ENCODE data around the gene SLC1A7.
A peak's percentile ranks its signal among the peaks of the same experiment; 100 is the strongest.

Gene SLC1A7

DNA sequence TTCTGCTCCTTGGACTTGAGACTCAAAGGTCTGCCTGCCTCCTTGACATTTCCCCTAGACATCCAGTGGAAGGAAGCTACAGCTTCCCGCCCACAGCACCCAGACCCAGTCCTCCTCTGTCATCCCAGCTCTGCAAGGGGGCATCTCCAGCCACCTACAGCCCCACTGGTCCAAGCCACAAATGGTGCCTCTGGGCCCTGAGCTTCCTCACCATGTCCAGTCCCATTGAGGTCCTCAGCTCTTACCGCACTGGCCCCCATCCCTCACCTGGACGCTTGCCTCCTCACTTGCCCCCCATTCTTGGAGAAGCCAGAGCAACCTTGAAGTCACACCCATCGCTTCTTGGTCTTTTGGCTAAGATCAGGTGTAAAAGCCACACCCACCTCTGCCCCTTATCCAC, 67.2 kb downstream of the SLC1A7 start:
- DNase-seq = no peak

DNA sequence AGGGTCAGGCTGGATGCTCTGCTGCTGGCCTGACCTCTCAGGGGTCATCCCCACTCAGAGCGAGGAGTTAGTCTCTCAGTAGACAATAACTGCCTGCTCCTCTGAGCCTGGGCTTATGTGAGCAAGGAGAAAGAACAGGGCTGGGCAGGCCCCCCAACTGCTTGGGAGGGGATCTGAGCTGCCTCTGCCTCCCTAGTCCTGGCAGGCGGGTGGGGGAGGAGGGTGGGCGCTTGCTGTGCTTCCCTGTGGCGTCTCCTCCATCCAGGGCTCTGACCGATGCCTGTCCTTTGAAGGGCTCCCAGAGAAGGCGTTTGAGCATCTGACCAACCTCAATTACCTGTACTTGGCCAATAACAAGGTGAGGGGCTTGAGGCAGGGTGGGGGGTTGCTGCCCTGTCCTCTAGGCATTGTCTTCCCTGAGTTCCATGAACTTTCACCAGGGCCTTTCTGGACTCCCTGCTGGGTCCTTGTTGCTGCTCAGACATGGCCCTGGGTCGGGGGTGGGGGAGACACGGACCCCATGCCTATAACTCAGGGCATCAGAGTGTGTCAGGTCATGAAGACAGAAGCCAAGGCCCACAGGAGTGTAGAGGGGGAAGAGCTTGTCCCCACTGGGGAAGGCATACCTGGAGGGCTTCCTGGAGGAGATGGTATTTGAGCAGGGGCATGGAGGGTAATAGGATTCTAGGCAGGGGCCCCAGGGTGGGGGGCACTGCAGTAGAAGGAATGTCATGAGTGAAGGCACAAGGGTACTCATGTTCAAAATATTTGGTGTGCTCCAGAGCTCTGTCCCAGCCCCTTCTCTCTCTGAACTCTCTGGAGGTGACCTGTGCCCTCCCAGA, 67.9 kb downstream of the SLC1A7 start:
- DNase-seq = no peak

DNA sequence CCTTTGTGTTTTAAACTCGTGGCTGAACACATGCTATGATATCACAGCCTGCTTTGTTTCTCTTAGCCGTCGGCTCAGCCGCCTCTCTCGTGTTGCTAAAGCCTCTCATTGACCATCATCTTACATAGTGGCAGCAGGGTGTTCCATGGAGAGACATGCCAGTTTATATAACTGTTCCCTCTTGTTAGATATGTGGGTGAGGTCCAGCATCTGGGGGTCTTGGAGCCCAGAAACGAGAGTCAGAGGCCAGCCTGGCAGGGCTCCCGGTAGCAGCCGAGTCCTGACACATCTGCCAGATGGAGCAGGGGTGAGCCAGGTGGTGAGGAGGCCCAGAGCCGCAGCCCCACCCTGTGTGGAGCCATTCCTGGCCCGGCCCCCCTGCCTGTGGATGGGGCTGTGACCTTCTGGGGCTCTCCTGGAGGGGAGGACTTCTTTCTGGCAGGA, 68.5 kb downstream of the SLC1A7 start:
- no peak for DNase-seq

DNA sequence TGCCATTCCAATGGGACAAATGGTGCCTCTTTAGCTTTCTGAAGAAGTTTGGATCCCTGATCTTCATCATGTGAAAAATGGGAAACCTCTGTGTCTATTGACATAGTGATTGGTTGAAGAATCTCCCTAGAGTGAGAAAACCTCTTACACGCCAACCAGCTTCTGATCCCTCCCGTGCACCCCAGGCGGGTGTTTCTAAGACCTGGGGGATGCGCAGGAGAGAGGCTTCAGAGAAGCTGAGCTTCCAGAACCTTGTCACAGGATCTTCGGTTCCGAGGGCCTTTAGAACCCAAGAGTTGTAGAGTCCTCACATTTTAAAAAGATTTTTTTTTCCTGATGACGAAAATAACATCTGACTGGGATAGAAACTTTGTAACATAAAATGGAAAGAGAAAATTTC, 69.2 kb downstream of the SLC1A7 start:
- DNase-seq = no peak

DNA sequence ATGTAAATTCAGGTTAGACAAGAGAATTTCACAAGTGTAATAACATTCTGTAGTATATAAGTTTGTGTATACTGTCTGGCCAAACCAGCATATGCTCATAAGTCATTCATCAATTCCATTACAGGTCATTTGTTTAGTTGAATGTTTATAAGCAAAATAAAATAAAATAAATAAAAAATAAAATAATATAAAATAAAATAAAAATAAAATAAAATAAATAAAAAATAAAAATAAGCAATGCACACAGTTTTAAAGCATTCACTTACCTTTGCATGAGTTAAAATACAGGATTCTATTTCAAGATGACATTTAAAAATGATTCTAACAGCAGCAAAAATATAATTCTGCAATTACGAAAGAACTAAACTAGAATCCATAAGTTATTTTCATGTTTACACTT, 70.5 kb downstream of the SLC1A7 start:
- no peak for DNase-seq

DNA sequence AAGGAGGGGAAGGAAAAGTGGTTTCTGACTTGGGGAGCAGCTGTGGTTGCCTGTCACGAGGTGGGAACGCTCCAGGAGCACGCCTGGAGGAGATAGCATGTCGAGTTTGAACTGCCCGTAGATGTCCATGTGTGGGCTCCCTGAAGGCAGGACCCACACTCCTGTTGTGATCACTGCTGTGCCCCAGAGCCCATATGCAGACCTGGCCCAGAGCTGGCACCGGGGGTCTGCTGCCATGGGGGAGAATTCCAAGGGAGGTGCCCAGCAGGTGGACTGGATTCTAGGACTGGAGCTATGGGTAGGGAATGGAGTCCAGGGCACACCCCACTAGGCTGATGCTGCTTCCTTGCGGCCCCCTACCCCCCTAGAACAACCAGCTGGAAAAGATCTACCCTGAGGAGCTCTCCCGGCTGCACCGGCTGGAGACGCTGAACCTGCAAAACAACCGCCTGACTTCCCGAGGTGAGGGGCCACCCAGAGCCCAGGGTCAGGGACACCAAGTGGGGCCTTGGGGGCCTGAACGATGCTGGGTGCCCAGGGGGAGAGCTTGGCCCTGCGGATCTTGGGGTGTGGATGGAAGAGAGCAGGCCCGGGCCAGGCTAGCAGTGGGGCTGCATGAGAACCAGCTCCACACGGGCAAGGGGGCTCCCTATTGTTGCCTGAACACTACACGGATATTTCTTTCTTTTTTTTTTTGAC, 71.1 kb downstream of the SLC1A7 start:
- DNase-seq = no peak

DNA sequence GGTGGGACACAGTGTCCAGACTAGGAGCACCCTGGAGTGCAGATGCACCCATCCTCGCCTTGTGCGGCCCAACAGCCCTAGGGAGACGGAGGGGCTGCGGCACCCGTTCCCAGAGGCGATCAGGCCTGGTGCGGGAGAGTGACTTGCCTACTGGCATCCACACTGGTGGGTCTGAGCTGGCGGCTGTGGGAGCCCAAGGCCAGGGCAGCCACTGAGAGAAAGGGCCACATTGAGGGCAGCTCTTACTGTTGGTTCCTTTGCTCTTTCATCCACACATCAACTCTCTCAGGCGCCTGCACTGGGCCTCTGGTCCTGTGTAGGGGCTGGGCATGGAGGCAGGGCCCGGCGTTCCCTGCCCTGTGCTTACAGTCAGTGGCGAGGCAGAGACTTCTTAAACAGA, 71.8 kb downstream of the SLC1A7 start:
- peak; percentile 49 for DNase-seq

DNA sequence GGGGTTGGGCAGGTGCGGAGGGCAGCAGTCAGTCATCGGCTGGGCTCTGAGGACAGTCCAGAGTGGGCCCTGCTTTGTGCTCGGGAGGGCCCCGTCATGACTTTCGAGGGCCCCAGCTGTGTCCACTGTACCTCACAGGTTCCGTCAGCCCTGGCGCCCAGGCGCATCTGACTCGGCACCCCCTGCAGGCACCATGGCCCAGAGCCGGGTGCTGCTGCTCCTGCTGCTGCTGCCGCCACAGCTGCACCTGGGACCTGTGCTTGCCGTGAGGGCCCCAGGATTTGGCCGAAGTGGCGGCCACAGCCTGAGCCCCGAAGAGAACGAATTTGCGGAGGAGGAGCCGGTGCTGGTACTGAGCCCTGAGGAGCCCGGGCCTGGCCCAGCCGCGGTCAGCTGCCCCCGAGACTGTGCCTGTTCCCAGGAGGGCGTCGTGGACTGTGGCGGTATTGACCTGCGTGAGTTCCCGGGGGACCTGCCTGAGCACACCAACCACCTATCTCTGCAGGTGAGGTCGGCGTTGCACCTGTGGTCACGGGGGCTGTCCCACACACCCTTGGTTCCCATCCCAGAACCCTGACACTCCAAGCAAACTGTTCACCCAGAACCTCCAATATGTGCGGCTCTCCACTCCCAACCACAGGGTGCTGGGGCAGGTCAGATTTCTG, 72.6 kb downstream of the SLC1A7 start:
- DNase-seq = no peak

DNA sequence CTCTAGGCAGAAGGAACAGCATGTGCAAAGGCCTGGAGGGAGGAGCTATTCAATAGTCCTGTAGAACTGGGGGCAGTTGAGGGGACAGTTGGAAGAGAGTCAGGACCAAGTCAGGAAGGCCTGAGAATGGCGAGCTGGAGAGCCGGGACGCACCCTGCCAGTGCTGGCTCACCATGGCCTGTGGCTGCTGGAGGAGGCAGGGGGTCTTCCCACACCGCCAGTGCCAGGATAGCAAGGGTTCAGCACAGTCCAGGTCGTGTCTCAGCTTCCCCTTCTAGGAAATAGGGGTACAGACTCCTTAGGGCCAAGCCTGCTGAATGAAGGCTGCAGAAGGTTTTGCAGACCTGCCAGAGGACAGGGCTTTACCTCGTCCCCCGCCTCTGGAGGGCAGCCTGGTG, 73.2 kb downstream of the SLC1A7 start:
- DNase-seq = no peak

DNA sequence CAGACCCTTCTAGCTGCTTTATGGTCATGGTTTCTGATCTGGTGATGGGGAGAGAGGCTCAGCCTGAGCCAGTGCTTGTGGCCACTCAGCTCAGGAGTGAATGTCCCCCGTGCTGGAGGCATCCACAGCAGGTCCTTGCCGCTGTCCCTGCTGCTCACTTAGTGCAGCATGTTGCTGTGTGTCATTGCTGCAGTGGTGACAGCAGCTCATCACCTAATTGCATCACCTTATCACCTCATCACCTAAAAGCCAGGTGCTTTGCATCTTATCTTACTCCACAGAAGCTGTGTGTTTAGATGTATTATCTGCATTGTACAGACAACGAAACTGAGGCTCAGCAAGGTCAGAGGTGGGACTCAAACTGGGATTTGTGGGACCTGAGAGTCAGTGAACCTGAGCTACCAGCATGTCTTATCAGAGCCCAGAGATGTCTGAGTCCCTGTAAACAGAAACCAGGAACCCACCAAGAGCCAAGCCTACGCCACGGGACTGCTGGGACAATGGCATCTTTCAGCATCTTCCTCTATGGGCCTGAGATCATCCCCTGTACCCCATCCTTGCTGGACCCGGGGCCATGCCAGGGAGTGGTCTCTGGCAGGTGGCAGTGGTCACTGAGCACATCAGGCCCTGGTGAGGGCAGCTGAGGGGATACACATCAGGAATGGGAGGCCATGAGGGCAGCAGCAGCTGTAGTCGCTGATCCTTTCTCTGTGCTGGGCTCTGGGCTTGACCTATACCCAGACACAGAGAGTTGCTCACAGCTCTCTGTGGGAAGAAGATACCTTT, 73.9 kb downstream of the SLC1A7 start:
- no peak for DNase-seq

DNA sequence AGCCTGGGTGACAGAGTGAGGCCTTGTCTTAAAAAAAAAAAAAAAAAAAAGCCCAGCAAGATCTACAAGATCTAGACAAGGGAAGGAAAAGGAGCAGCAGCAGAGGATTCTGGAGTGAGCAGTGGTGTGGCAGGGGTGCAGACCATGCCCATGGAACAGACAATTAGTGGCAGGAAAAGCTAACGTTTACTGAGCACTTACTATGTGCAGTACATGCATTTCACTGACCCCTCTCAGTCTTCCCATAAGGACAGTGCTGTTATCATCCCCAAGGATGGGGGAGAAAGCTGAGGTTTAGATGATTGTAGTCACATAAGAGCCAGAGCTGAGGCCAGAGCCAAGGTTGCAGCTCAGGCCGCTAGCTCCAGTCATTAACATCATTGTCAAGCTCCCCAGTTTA, 74.6 kb downstream of the SLC1A7 start:
- DNase-seq = no peak

DNA sequence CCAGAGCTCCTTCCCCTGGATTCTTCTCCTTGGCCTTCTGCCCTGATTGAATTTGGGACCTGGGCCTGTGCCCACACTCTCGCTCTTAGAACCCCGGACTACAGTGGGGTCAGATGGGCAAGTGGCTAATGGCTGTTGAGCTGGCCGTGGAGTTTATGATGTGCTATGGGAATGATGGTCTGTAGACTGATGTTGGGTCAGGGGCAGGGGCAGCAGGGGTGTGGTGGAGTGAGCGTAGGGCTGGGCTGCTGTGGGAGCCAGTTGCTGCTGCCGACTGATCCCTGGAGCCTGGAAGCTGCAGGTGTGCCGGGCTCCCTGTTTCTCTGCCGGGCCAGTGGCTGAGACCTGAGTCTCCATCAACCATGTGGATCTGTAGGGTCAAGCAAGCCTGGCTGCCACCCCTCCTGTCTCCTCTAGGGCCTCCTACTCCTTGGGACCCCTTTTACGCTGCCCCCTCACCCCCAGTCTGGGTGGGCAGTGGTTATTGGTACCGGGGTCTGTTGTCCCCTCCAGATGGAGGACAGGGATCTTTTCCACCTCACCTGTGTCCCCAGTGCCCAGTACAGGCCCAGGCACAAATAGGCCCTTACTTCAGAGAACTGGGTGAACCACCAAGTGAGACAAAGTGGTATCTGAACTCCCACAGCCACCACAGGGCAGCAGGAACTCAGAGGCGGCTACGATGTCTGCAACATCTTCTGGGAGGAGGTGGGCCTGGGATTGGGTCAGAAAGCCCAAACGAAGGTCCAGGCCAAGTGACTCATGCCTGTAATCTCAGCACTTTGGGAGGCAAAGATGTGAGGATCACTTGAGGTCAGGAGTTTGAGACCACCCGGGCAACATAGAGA, 75.3 kb downstream of the SLC1A7 start:
- DNase-seq = no peak

DNA sequence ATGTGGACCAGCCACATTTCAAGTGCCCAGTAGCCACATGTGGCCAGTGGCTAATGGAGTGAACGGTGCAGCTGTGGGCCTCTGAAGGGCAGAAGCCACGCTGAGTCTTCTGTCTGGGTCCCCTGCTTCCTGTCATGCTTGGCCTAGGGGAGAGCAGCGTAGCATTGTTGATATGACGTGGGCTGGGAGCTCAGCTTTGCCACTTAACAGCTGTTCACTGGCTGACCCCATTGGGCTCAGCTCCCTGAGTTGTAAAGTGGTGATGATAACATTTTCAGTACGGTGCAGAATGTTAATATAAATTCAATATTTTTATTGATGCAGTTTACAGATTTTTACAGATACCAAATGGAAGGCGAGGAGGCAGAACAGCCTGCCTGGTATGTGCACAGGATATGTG, 76.0 kb downstream of the SLC1A7 start:
- no peak for DNase-seq

DNA sequence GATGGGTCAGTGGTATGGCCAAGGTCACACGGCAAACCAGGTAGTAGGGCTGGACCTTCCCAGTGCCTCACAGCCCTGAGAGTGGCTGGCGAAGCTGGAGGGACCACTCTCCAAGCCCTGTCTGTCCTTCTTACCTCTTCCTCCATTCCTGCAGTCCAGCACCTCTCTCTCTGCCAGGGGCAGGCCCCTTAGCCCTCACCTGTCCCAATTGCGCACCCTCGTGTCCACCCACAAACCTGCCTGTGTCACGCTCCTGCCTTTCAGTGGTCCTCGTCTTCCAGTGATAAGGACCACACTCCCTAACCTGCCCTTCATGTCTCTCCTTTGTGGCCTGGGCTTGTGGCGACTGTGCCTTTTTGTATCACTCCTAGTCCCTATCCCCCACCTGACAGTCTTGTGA, 77.0 kb downstream of the SLC1A7 start:
- no peak for DNase-seq

DNA sequence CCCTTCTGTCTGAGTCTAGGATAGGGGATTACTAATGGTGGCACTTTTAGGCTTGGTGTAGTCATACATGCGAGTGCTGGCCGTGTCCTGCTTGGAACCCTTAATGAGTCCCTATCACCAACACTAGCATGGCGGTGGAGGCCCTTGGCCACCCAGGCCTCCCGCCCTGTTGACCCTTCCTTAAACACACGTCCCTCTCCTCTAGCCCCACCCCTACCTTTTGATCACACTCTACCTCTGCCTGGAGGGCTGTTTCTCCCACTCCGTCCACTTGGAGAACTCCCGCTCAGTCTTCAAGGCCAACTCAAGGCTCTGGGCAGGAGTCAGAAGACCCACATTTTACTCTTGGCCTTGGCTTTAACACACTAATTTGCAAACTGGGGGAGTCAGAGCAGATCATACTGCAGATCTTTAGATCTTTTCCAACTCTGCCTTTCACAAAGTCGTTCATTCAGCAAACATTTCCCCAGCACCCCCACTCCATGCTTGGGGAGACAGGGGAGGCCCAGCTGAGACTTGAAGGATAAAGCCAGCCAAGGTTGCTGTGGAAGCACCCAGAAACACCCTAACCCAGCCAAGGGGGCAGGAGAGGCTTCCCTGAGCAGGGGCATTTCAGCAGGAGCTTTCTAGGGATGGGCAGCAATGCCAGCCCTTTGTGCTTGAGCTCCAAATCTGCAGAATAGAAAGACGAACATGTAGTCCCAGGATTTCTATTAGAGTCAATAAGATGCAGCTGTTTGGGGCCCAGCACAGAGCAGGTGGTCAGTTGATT, 78.5 kb downstream of the SLC1A7 start:
- DNase-seq = peak; percentile 46

DNA sequence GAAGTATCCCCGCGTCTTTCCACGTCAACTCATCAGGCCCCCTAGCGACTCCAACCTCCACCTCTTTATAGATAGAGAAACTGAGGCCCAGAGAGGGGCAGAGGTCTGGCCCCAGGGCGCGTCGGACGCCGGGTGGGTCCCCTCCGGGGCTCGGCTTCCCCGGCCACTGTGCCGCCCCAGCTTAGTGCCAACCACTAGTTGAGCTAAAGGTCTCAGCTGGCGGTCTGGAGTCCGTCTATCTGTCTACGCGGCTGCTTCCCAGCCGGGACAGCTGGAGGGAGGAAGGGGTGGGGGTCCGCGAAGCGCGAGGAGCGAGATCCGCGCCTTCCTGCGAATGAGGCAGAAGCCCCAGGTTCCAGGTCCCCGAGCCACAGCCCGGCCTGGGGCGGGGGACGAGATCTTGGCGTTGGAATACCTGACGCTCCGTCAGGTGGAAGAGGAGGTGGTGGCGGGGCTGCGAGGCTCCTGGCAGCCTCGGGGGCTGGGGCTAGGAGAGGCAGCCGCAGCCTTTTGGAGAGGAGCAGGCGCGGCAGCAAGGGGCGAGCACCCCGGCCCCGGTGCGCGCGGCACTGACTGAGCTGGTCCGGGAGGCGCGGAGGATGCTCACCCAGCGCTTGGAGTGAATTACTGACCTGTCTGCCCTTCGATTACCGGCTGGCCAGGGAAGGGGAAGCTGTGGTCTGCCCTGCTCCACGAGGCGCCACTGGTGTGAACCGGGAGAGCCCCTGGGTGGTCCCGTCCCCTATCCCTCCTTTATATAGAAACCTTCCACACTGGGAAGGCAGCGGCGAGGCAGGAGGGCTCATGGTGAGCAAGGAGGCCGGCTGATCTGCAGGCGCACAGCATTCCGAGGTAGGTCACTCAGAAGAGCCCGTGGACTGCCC, 79.5 kb downstream of the SLC1A7 start:
- peak; percentile 55 for DNase-seq

DNA sequence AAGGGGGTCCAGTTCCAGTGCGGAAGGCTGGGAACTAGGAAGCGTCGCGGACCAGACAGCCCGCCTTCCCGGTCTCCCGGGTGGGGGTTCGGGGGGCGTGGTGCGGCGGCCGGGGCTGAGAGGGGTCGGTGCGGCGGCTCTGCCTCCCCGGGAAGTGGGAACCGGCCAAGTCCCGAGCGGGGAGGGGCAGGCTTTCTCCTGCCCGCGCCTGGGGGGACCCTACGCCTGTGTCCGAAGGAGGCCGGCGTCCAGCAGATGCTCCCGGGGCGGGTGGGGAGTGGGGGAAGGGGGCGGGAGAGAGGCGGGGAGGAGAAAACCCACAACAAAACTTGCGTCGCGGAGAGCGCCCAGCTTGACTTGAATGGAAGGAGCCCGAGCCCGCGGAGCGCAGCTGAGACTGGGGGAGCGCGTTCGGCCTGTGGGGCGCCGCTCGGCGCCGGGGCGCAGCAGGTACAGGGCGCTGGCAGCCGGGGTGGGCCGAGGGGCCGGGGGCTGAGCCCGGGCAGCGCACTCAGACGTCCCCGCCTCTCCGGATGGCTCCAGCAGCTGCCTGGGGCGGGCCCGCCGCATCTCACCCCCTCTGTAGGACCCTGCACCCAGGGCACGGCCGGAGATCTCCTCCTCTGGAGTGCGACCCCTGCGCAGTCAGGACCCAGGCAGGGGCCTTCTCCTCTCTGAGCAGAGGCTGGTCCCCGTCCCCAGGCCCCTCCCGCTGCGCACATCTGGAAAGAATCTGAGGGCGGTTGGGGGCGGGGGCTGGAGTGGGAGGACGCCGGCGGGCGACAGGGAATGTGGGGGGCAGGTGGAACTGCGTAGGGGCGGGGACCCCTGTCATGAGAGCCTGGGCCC, 80.4 kb downstream of the SLC1A7 start, which contains the start of gene PODN:
Gene PODN (plus strand): TSS at position 355 of the 849 bp plus-strand sequence. CDS start 7,643 bp downstream, outside the sequence.
- peak; percentile 56 for DNase-seq

DNA sequence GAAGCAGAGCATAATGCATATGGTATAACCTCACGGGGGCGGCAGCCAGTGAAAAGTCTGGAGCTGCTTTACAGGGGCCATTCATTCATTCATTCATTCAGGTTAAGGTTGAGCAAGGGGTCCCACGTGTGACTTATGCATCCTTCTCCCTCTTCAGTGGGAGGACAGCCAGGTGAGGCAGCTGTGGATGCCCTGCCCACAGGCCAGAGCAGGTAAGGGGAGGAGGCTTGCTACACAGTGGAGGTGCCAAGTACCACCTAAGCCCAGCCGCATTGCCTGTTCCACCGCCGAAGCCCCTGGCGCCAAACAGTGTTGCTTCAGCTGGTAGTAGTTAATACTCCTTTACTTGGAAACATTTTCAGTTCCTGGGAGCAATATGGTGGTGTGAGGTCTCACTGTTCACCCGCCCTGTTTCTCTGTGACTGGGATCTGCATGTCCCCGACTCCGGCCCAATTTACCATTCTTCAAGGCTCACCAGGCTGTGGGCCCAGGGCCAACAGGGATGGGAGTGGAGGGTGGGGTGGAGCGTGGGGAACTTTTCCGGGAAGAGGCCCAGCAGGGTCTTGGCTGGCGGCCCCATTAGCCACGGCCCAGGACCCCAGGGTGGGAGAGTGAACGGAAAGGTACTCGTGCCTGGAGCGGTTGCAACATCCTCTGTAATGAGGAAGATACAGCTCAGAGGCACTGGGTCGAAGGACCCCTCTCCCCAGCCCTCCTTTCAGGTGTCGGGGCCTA, 81.1 kb downstream of the SLC1A7 start:
- no peak for DNase-seq
